ENCODE results near the gene HCFC1R1. TPM values are rescaled to one million over a fixed set of nuclear protein-coding genes. Genes with fewer than 3 reads are reported as not detected.
"Not testable (repeated sequence)": the region's sequence is repeated elsewhere in the genome, so short reads cannot be mapped to it uniquely, and the experiment has no call there.

HCFC1R1 gene, protein sequence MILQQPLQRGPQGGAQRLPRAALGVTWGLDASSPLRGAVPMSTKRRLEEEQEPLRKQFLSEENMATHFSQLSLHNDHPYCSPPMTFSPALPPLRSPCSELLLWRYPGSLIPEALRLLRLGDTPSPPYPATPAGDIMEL
- 15.1 TPM for total RNA-seq

- peak; percentile 90 for DNase-seq
These were observed at the start of gene HCFC1R1, which contains the start of gene THOC6 for GRCh38 chr16:3023669-3024478. Gene HCFC1R1 (minus strand): TSS chr16:3023942. CDS start chr16:3023941, 1 bp downstream. Gene THOC6 (plus strand): TSS chr16:3024035. CDS start chr16:3024327, 292 bp downstream.

GRCh38 chr16:3073448-3073847 is 49.7 kb upstream of the HCFC1R1 start:
- no peak for DNase-seq

DNA sequence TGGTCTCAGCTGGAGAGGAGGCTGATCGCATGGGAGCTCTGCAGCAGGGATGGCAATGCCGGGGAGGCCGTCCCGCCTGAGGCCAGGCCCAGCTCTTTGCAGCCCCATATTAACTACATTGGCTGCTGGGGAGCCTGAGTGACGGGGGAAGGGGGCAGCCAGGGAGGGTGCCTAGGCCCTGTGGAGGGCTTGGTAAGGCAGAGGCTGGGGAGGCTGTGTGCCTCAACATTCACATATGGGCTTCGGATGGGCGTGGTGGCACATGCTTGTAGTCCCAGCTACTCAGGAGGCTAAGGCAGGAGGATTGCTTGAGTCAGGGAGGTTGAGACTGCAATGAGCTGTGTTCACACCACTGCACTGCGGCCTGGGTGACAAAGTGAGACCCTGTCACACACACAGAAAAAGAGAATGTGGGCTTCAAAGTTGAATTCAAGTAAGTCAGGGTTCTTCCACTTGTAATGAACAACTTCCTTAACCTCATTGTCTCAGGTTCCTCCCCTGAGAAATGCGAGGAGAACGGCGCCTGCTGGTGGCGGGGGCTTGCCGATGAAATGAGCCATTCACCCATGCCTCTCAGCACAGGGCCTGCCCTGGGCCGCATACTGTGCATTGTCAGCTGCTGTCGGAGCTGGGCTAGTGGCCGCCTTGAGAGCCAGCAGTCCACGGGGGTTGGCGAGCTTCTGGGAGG is 49.0 kb upstream of the HCFC1R1 start:
- not testable (repeated sequence) for DNase-seq

- not testable (repeated sequence) for DNase-seq
These were observed 48.4 kb upstream of the HCFC1R1 start for GRCh38 chr16:3072148-3072547.

- DNase-seq: no peak
These were observed 47.9 kb upstream of the HCFC1R1 start for GRCh38 chr16:3071655-3072054.

GRCh38 chr16:3070608-3071111 is 46.9 kb upstream of the HCFC1R1 start:
- no peak for DNase-seq

DNA sequence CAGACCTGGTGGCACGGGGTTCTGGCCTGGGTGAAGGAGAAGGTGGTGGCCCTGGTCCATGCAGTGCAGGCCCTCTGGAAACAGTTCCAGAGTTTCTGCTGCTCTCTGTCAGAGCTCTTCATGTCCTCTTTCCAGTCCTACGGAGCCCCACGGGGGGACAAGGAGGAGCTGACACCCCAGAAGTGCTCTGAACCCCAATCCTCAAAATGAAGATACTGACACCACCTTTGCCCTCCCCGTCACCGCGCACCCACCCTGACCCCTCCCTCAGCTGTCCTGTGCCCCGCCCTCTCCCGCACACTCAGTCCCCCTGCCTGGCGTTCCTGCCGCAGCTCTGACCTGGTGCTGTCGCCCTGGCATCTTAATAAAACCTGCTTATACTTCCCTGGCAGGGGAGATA is 45.4 kb upstream of the HCFC1R1 start:
- not testable (repeated sequence) for DNase-seq

DNA sequence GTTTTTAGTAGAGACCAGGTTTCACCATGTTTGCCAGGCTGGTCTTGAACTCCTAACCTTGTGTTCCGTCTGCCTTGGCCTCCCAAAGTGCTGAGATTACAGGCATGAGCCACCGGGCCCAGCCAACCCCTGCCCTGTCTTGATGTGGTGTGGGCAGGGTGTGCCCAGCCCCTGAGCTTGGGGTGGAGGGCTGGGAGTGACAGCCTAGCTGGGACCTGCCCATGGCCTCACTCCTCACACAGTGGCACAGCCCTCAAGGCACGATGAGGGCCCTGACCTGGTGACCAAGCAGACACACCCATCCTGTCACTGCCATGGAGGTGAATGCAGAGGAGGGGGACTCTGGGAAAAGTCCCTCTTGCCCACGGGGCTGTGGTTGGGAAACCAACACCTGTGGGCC is 44.7 kb upstream of the HCFC1R1 start:
- DNase-seq: no peak

DNA sequence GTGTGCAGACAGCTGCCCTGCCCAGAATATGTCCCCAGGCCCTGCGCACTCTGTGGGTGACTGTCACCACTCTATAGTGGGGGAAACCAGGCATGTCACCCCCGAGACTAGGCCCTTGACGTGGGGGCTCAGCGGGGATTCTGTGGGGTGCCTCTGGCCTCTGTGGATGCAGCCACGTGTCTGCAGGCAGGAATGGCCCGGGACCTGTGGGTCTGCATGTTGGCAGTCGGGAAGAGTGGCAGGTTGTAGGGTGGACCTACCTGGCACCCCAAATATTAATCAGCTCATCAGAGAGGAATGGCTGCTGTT is 42.7 kb upstream of the HCFC1R1 start:
- no peak for DNase-seq

DNA sequence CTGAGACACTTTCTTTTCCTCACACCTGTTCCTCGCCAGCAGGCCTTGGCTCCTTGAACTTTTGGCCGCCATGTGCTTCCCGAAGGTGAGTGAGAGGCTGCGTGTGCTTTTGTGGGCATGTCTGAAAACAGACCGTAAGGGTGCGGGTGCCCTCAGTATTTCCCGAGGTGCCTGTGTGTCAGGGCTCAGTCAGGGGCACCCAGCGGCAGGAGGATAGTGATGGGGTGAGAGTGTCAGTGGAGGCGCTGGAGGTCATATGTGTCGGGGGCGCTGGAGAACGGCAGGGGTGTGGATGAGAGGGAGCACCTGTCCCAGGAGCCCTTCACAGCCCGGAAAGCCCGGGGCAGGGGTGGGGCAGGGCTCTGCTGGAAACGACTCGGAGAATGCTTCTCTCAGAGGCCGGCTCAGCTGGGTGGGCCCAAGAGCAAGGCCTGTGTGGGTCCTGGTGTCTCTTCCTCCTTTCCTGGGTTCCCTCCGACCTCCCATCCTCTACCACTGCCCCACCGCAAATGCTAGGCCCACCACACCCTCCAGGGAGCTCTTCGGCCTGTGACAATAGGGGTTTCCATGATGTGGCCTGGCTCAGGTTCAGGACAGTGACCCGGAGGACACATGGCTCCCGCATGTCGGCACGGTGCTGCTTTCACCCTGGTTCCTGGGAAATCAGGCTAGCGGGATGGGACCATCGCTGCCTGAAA is 42.1 kb upstream of the HCFC1R1 start:
- DNase-seq: no peak

- DNase-seq: no peak
These were observed 41.5 kb upstream of the HCFC1R1 start, which contains the start of gene IL32 for GRCh38 chr16:3065069-3065741. Gene IL32 (plus strand): TSS chr16:3065640. CDS start chr16:3065812, 172 bp downstream.

- no peak for DNase-seq
These were observed 40.1 kb upstream of the HCFC1R1 start for GRCh38 chr16:3063625-3064386.

GRCh38 chr16:3062553-3062952 is 38.8 kb upstream of the HCFC1R1 start:
- DNase-seq: no peak

DNA sequence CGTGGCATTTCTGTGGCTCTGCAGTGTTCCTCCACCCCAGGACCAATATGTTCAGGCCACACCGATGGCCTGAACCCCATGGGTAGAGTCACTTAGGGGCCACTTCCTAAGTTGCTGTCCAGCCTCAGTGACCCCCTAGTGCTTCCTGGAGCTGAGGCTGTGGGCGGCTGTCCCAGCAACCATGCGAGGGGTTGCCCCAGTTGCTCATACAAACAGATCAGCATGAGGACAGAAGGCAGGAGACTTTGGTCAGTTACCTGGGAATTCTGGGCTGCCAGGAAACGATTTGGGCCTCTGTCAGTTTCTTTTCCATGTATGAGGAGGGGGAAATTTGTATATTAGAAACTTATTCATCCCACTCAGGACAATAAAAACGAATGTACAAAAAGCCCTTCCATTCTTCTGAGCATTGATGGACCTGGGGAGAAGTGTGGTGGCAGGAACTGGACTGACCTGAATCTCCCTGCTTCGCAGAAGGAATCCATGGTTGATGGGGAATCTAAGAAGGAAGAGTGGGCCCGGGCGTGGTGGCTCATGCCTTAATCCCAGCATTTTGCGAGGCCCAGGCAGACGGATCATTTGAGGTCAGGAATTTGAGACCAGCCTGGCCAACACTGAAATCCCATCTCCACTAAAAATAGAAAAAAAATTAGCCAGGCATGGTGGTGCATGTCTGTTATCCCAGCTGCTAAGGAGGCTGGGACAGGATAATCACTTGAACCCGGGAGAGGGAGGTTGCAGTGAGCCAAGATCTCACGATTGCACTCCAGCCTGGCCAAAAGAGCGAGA is 36.8 kb upstream of the HCFC1R1 start:
- no peak for DNase-seq

DNA sequence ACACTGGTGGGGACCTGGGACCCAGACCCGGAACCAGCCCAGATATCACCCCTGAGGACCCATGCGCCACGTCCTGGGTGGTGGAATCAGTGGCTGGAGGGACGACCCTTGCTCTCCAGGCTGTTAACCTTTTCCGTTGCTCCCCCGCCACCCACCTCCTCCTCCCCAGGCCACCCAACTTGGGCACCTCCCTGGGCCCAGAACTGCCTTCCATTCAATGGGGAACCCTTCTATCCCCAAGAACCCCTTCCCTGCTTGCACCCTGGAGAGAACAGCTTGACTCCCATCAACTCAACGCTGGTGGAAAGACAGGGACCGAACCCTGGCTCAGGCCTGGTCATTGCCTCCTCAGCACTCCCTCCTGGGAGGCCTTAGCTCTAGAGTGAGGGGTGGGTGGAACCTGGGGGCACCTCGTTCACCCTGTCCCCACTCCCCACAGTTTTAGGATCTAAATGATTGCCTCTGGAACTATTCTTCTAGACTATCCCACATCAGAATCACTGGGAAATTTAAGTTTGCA is 36.0 kb upstream of the HCFC1R1 start:
- no peak for DNase-seq

DNA sequence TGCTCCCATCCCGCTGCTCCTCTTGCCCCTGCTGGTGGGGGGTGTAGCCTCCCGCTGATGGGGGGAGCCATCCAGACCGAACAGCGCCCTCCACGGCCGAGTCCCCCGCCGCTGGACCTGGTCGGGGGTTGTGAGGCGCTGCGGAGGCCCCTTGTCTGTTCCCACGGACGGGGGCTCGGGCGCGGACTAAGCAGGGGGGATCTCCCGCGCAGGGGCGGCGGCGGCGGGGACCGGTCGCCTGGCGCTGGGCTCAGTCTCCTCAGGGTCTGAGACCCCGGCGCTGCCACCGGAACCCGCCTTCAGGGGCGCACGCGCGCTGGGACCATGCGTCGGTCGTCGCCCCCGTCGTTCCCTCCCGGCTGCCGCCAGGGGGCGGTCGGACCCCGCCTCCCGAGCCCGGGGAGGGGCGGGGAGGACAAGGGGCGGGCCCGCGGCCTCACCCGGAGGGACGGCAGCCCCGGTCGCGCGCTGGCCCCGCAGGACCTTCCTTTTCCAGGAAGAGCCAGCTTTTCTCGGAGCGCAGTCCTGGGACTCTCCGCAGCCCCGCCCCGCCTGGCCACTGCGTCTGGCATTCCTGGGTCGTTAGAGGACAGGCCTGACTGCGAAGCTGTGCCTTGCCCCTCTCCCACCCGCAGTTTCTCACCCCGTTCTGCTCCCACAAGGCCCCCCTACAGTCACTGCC is 35.4 kb upstream of the HCFC1R1 start:
- peak; percentile 77 for DNase-seq

- no peak for DNase-seq
These were observed 34.6 kb upstream of the HCFC1R1 start for GRCh38 chr16:3058139-3059030.
